ENCODE data around the gene VPS33A. TPM values are rescaled to one million over a fixed set of nuclear protein-coding genes. Genes with fewer than 3 reads are reported as not detected.
A peak's percentile ranks its signal among the peaks of the same experiment; 100 is the strongest.

Gene VPS33A
- total and polyA plus RNA-seq, 2 of the 13 experiments (the other 11 are each of a cell fraction or from before 2014, with no cell fraction given): 11.0 to 43.6 TPM

- peak; percentile 95 for TF ChIP-seq ZNF557 (CRISPR knock-in tag; IDR thresholded peaks at IDR 0.05)
- no peak for TF ChIP-seq SNRNP70 (IDR thresholded peaks at IDR 0.05; ENCODE audit: low read depth, low read length)
- peak; percentile 87; the same call in 1 of the 2 replicates for TF ChIP-seq ZFP36L1 (CRISPR knock-in tag; IDR thresholded peaks at IDR 0.05)
- TF ChIP-seq ZSCAN30 (CRISPR knock-in tag; IDR thresholded peaks at IDR 0.05): no peak
- TF ChIP-seq ZNF720 (CRISPR knock-in tag; IDR thresholded peaks at IDR 0.05): 0 out of 2 replicates have a peak, but pooled peaks have one; percentile 78
- peak; percentile 84 for TF ChIP-seq MYC (CRISPR knock-in tag; IDR thresholded peaks at IDR 0.05; ENCODE audit: borderline replicate concordance)
- TF ChIP-seq THAP9 (CRISPR knock-in tag; IDR thresholded peaks at IDR 0.05; ENCODE audit: borderline replicate concordance): no peak
- TF ChIP-seq WIZ (CRISPR knock-in tag; IDR thresholded peaks at IDR 0.05): peak; percentile 70; the same call in 1 of the 2 replicates
- no peak for TF ChIP-seq PAF1 (CRISPR knock-in tag; IDR thresholded peaks at IDR 0.05)
- no peak for TF ChIP-seq ZNF646 (CRISPR knock-in tag; IDR thresholded peaks at IDR 0.05)
- TF ChIP-seq PBX3 (CRISPR knock-in tag; IDR thresholded peaks at IDR 0.05; ENCODE audit: borderline replicate concordance): peak; percentile 82; the same call in 1 of the 2 replicates
- TF ChIP-seq NFKBIZ (CRISPR knock-in tag; IDR thresholded peaks at IDR 0.05): no peak
- TF ChIP-seq RBM22 (optimal IDR thresholded peaks at IDR 0.05; ENCODE audit: low read length): peak; percentile 15
- no peak for TF ChIP-seq ZNF652 (CRISPR knock-in tag; IDR thresholded peaks at IDR 0.05; ENCODE audit: borderline replicate concordance, low read depth)
- TF ChIP-seq GTF3A (CRISPR knock-in tag; conservative IDR thresholded peaks at IDR 0.05): no peak
- TF ChIP-seq ZNF773 (CRISPR knock-in tag; IDR thresholded peaks at IDR 0.05; ENCODE audit: borderline replicate concordance): peak; percentile 98
- TF ChIP-seq ZBTB38 (CRISPR knock-in tag; IDR thresholded peaks at IDR 0.05): peak; percentile 73; the same call in 1 of the 2 replicates
These were observed 39.7 kb downstream of the VPS33A start (continued) for GRCh38 chr12:122226366-122227125.

Measured in HepG2 (cell line).